Measurements from ENCODE around the gene ANGPTL5.
"Not testable (repeated sequence)": the region's sequence is repeated elsewhere in the genome, so short reads cannot be mapped to it uniquely, and the experiment has no call there.

ANGPTL5 gene

GRCh38 chr11:101916422-101916821 is at the start of gene ANGPTL5:
Gene ANGPTL5 (minus strand): TSS chr11:101916522. CDS start chr11:101907909, 8,613 bp downstream.
- DNase-seq (ENCODE audit: low read depth in 2 of 2, low spot score in 1 of 2), result no peak

DNA sequence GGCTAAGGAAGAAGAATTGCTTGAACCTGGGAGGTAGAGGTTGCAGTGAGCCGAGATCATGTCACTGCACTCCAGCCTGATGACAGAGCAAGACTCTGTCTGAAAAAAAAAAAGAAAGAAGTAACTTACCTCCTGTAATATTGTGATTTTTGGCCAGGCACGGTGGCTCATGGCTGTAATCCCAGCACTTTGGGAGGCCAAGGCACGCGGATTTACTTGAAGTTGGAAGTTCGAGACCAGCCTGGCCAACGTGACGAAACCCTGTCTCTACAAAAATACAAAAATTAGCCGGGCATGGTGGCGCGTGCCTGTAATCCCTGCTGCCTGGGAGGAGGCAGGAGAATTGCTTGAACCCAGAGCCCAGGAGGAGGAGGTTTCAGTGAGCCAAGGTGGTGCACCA is 47.9 kb upstream of the ANGPTL5 start:
- not testable (repeated sequence) for DNase-seq (ENCODE audit: low read depth in 2 of 2, low spot score in 1 of 2)

GRCh38 chr11:101960231-101960630 is 43.9 kb upstream of the ANGPTL5 start:
- no peak for DNase-seq (ENCODE audit: low read depth in 2 of 2, low spot score in 1 of 2)

DNA sequence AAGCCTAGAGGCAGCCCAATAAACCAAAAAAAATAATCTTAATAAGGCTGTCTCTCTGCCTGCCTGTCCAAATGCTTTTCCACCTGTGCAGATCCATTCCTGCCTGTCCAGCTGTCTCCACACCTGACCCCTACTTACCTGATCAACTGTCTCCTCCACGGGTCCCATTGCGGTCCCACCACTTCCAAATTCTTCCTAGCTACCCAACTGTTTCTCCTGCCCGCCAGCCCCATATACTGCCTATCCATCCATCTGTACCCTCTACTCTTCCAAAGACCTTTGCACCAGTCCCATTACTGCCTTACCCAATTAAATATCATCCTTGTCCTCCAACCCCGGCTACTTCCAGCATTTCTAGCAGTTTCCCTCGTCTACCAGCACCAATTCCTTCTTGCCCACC is 39.4 kb upstream of the ANGPTL5 start:
- no peak for DNase-seq (ENCODE audit: low read depth in 2 of 2, low spot score in 1 of 2)

- no peak for DNase-seq (ENCODE audit: low read depth in 2 of 2, low spot score in 1 of 2)
Observed at GRCh38 chr11:101955278-101955677, 39.0 kb upstream of the ANGPTL5 start.

GRCh38 chr11:101949680-101950220 is 33.4 kb upstream of the ANGPTL5 start:
- DNase-seq (ENCODE audit: low read depth in 2 of 2, low spot score in 1 of 2), result no peak

GRCh38 chr11:101945448-101945847 is 29.1 kb upstream of the ANGPTL5 start:
- no peak for DNase-seq (ENCODE audit: low read depth in 2 of 2, low spot score in 1 of 2)

DNA sequence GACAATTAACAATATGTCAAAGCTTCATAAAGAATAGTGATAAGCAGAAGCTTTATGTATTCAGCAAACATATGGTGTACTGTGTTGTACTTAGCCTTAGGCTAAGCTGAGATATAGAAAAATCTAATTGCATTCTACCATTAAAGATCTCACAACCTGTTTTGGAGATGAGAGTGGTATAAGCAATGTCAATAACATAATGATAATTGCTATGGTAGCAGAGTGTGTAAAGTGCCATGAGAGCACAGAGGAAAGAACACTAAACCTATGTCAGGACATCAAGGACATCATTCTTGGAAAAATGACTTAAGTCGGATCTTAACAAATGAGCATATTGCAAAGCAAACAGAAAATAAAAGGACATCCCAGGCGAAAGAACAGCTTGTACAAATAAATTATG is 28.6 kb upstream of the ANGPTL5 start:
- DNase-seq (ENCODE audit: low read depth in 2 of 2, low spot score in 1 of 2), result no peak

DNA sequence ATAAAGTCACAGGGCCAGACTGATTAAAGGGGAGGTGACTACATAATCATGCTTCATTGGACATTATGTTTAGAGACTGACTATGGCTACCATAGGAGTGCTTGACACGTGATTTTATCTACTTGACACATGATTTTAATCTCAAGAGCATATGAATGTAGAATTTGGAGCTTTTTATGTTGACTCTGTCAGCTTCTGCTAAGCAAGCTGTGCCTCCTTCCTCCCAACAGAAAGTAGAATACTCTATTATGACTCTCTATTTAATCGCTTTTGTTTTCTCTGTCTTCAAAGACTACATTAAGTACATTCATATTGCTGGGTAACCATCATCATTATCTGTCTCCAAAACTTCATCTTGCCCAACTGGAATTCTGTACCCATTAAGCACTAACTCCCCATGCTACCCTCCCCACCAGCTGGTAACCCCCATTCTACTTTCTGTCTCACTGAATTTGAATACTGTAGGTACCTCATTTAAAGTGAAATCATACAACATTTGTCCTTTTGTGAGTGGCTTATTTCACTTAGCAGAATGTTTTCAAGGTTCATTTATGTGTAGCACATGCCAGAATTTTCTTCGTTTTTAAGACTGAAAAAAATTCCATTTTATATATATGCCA is 24.7 kb upstream of the ANGPTL5 start:
- no peak for DNase-seq (ENCODE audit: low read depth in 2 of 2, low spot score in 1 of 2)

GRCh38 chr11:101931692-101932091 is 15.4 kb upstream of the ANGPTL5 start:
- DNase-seq (ENCODE audit: low read depth in 2 of 2, low spot score in 1 of 2), result no peak

DNA sequence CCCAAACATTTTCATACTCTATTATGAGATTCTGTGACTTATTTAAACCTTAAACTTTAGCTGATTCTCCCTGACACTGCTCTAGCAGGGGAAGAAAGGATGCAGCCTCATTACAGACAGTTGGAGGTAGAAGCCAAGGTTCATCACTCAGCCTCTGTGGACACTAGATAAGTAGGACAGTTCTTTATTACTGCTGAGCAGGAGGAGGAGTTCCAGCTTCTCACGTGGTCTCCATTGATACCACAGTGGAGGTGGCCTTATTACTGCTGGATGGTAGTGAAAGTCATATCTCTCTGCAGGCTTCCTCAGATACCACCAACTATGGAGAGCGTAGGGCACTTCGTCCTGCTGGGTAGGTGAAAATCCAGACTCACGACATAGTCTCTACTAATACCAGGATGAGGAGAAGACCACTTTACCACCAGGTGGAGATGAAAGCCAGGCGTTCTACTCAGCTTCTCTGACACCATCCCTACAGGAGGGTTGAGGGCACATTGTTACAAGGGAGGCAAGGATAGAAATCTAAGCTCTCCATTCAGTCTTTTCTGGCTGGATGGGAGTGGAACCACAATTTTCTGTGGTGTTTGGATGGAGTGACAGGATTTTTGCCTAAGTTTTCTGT is 13.1 kb upstream of the ANGPTL5 start:
- DNase-seq (ENCODE audit: low read depth in 2 of 2, low spot score in 1 of 2), result no peak

DNA sequence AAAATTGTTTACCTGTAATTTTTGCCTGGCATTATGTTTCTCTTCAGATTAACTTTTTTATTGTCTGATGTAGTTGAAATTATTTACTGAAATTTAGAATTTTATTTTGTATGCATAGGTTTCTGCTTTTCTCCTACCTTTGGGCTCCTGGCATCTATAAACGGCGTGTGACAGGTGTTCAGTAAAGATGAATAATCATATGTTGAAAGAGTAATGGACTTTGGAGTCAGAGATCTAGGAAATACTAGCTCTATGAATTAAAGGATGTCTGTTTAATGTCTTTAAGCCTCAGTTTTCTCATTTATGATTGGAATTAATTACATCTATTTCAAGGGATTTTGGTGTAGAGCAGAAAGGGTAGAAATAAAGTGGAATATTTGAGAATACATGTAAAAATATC is 7.2 kb upstream of the ANGPTL5 start:
- DNase-seq (ENCODE audit: low read depth in 2 of 2, low spot score in 1 of 2), result no peak

- no peak for DNase-seq (ENCODE audit: low read depth in 2 of 2, low spot score in 1 of 2)
Observed at GRCh38 chr11:101920992-101921391, 4.7 kb upstream of the ANGPTL5 start.

DNA sequence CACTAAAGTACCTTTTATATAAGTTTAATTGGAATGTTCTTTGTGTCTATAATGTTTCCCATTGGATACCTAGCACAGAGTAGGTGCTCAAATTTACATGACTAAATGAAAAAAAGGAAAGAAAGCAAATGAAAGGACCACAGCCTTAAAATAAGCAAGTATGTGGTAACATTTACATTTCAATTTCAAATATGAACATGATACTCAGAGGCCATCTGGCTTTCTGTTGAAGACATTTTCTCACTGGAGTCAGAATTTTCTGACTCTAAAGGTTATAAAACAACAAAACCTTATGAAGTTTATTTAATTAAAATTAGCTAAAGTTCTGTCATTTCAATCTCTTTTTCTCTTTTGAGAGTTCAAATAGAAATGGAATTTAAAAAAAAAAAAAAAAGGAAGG is 904 bp upstream of the ANGPTL5 start:
- no peak for DNase-seq (ENCODE audit: low read depth in 2 of 2, low spot score in 1 of 2)

DNA sequence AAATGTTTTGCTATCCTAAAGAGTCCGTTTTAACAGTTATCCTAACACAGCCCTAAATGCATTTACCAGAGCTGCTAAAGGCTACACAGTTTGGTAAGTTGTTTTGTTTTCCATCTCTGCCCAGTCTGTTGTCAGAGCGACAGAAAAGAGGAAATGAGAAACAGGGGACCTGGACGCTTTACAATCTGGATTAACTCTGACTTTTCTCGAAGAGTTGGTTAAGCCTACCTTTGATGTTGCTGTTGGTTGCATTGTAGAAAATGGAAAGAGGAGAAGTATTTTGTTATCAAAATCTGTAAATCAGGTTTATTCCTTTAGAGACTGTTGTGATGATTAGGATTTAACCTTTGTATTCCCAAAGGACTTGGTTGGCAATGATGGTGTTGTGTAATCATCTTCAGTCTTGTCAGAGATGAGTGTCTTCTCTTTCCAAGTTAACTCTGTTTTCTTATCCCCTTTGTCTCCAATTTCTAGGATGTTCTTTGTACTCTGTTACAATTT is 481 bp downstream of the ANGPTL5 start:
- DNase-seq (ENCODE audit: low read depth in 2 of 2, low spot score in 1 of 2), result no peak

GRCh38 chr11:101914738-101915426 is 1.4 kb downstream of the ANGPTL5 start, which contains the start of gene CEP126:
Gene CEP126 (plus strand): TSS chr11:101915010. CDS start chr11:101915285, 275 bp downstream.
- DNase-seq (ENCODE audit: low read depth in 2 of 2, low spot score in 1 of 2), result peak; percentile 85 to 90

- no peak for DNase-seq (ENCODE audit: low read depth in 2 of 2, low spot score in 1 of 2)
Observed at GRCh38 chr11:101914341-101914737, 2.0 kb downstream of the ANGPTL5 start.

- no peak for DNase-seq (ENCODE audit: low read depth in 2 of 2, low spot score in 1 of 2)
Observed at GRCh38 chr11:101913656-101914055, 2.7 kb downstream of the ANGPTL5 start.

GRCh38 chr11:101912823-101913284 is 3.5 kb downstream of the ANGPTL5 start:
- DNase-seq (ENCODE audit: low read depth in 2 of 2, low spot score in 1 of 2), result no peak

GRCh38 chr11:101909087-101909486 is 7.2 kb downstream of the ANGPTL5 start:
- DNase-seq (ENCODE audit: low read depth in 2 of 2, low spot score in 1 of 2), result no peak

GRCh38 chr11:101907815-101908214 is 8.5 kb downstream of the ANGPTL5 start:
- DNase-seq (ENCODE audit: low read depth in 2 of 2, low spot score in 1 of 2), result no peak

- no peak for DNase-seq (ENCODE audit: low read depth in 2 of 2, low spot score in 1 of 2)
Observed at GRCh38 chr11:101894505-101894904, 21.8 kb downstream of the ANGPTL5 start.
